ENCODE data around the gene ITPR2.
"Not testable (repeated sequence)": the region's sequence is repeated elsewhere in the genome, so short reads cannot be mapped to it uniquely, and the experiment has no call there.

ITPR2 gene

GRCh38 chr12:26496170-26496569 lies 336.8 kb downstream of the ITPR2 start:
- no peak for DNase-seq

- DNase-seq = no peak
These were observed 339.3 kb downstream of the ITPR2 start for GRCh38 chr12:26493656-26494055.

- no peak for DNase-seq
These were observed 340.6 kb downstream of the ITPR2 start for GRCh38 chr12:26492406-26492805.

- no peak for DNase-seq
These were observed 343.1 kb downstream of the ITPR2 start for GRCh38 chr12:26489908-26490307.

GRCh38 chr12:26488351-26488750 lies 344.6 kb downstream of the ITPR2 start:
- DNase-seq = no peak

GRCh38 chr12:26473291-26473690 lies 359.7 kb downstream of the ITPR2 start:
- DNase-seq = no peak

- DNase-seq = no peak
These were observed 361.4 kb downstream of the ITPR2 start for GRCh38 chr12:26471560-26471959.

GRCh38 chr12:26469421-26470180 lies 363.4 kb downstream of the ITPR2 start:
- DNase-seq = no peak

- DNase-seq = no peak
These were observed 365.6 kb downstream of the ITPR2 start for GRCh38 chr12:26467351-26467750.

GRCh38 chr12:26466726-26467125 lies 366.3 kb downstream of the ITPR2 start:
- DNase-seq = no peak

GRCh38 chr12:26465419-26466097 lies 367.4 kb downstream of the ITPR2 start:
- DNase-seq = no peak

- no peak for DNase-seq
These were observed 371.2 kb downstream of the ITPR2 start for GRCh38 chr12:26461776-26462175.

- no peak for DNase-seq
These were observed 372.6 kb downstream of the ITPR2 start for GRCh38 chr12:26460361-26460760.

GRCh38 chr12:26455936-26456574 lies 376.9 kb downstream of the ITPR2 start:
- no peak for DNase-seq

- no peak for DNase-seq
These were observed 379.7 kb downstream of the ITPR2 start for GRCh38 chr12:26453246-26453645.

GRCh38 chr12:26452511-26452910 lies 380.5 kb downstream of the ITPR2 start:
- no peak for DNase-seq

- DNase-seq = no peak
These were observed 381.2 kb downstream of the ITPR2 start for GRCh38 chr12:26451763-26452162.

GRCh38 chr12:26445909-26446308 lies 387.1 kb downstream of the ITPR2 start:
- no peak for DNase-seq

- DNase-seq = no peak
These were observed 389.7 kb downstream of the ITPR2 start for GRCh38 chr12:26443309-26443708.

GRCh38 chr12:26441434-26441833 lies 391.6 kb downstream of the ITPR2 start:
- no peak for DNase-seq

- no peak for DNase-seq
These were observed 398.0 kb downstream of the ITPR2 start for GRCh38 chr12:26435069-26435404.

GRCh38 chr12:26434299-26435068 lies 398.5 kb downstream of the ITPR2 start:
- DNase-seq = no peak

- DNase-seq = not testable (repeated sequence)
These were observed 399.3 kb downstream of the ITPR2 start for GRCh38 chr12:26433701-26434100.

Measured in NCI-H1092 (cell line).